ENCODE data around the gene MACROD2.

DNA sequence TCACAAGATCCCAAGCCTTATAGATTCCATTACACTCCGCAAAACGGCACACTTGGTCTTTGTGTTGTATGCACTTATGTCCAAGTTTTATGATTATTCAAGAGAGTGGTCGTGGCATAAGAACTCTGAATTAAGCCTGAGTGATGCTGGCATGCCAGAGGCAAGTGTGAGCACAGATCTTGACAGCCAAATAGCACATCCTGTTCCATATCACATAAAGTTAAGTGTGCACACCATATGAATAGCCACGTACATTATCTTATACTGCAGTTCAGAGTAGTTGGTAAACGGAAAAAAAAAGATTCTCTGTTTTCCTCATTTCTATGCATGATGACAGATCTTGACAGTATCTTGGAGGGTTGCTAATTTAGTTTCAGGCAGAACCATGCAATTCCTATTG is 1069.4 kb downstream of the MACROD2 start:
- no peak for TF ChIP-seq CEBPB (IDR thresholded peaks at IDR 0.05; ENCODE audit: low read depth, low read length)
- TF ChIP-seq, protein P1, sequence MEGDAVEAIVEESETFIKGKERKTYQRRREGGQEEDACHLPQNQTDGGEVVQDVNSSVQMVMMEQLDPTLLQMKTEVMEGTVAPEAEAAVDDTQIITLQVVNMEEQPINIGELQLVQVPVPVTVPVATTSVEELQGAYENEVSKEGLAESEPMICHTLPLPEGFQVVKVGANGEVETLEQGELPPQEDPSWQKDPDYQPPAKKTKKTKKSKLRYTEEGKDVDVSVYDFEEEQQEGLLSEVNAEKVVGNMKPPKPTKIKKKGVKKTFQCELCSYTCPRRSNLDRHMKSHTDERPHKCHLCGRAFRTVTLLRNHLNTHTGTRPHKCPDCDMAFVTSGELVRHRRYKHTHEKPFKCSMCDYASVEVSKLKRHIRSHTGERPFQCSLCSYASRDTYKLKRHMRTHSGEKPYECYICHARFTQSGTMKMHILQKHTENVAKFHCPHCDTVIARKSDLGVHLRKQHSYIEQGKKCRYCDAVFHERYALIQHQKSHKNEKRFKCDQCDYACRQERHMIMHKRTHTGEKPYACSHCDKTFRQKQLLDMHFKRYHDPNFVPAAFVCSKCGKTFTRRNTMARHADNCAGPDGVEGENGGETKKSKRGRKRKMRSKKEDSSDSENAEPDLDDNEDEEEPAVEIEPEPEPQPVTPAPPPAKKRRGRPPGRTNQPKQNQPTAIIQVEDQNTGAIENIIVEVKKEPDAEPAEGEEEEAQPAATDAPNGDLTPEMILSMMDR (conservative IDR thresholded peaks at IDR 0.05; ENCODE audit: low read depth, low read length) = no peak
- TF ChIP-seq, protein P2, sequence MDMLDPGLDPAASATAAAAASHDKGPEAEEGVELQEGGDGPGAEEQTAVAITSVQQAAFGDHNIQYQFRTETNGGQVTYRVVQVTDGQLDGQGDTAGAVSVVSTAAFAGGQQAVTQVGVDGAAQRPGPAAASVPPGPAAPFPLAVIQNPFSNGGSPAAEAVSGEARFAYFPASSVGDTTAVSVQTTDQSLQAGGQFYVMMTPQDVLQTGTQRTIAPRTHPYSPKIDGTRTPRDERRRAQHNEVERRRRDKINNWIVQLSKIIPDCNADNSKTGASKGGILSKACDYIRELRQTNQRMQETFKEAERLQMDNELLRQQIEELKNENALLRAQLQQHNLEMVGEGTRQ (IDR thresholded peaks at IDR 0.05; ENCODE audit: low read depth, low read length) = no peak
- no peak for TF ChIP-seq MXI1 (IDR thresholded peaks at IDR 0.05; ENCODE audit: borderline replicate concordance, low read depth, low read length)

Measured in IMR-90 (cell line).